Small intestine (tissue), 7 donors: ENCODE measurements around the gene RSBN1. TPM values are rescaled to one million over a fixed set of nuclear protein-coding genes. Genes with fewer than 3 reads are reported as not detected.
A peak's percentile ranks its signal among the peaks of the same experiment; 100 is the strongest.

Experiments
- DNase-seq, 2 donors: peaks; one replicate each; pipeline versions ENCODE4 v3.0.0 to v3.0.0-alpha.2; 2013
- FAIRE-seq: peaks from 2 replicates; lab custom pipeline; 2012; peaks lifted over from hg19 to GRCh38; lab: Jason Lieb, UNC
- H3K27ac ChIP-seq, 3 donors: one replicate each; pipeline ENCODE4 v1.5.1; 2013; ENCODE audit warnings: low read length in 2 of 3, mild to moderate bottlenecking in 2 of 3, control low read depth in 1 of 3, inconsistent platforms in 1 of 3, low read depth in 1 of 3, moderate library complexity in 1 of 3
- H3K27me3 ChIP-seq, 3 donors: one replicate each; pipeline ENCODE4 v1.6.1; 2013; ENCODE audit warnings: low read length in 3 of 3, inconsistent platforms in 1 of 3; ENCODE audit not compliant: control insufficient read depth in 3 of 3, insufficient read depth in 3 of 3
- H3K36me3 ChIP-seq, 3 donors: one replicate each; pipeline ENCODE4 v1.6.1; 2013; ENCODE audit warnings: low read length in 3 of 3, inconsistent platforms in 1 of 3, low read depth in 1 of 3, mild to moderate bottlenecking in 1 of 3, moderate library complexity in 1 of 3; ENCODE audit not compliant: control insufficient read depth in 3 of 3, insufficient read depth in 2 of 3
- H3K4me1 ChIP-seq, 3 donors: one replicate each; pipeline ENCODE4 v1.6.1; 2013; ENCODE audit warnings: low read length in 2 of 3, inconsistent platforms in 1 of 3, low read depth in 1 of 3, mild to moderate bottlenecking in 1 of 3, moderate library complexity in 1 of 3; ENCODE audit not compliant: control insufficient read depth in 3 of 3, insufficient read depth in 2 of 3
- H3K4me3 ChIP-seq, 3 donors: one replicate each; pipeline ENCODE4 v1.5.1; 2013; ENCODE audit warnings: low read length in 3 of 3, control low read depth in 1 of 3, inconsistent platforms in 1 of 3, low read depth in 1 of 3, mild to moderate bottlenecking in 1 of 3, moderate library complexity in 1 of 3
- H3K9me3 ChIP-seq, 2 donors: one replicate each; pipeline ENCODE4 v1.6.1; 2013; ENCODE audit warnings: low read depth in 1 of 2, low read length in 1 of 2; ENCODE audit not compliant: control insufficient read depth in 2 of 2, insufficient read depth in 1 of 2
- WGBS, 3 donors: extraction: QIAGEN DNeasy Blood & Tissue Kit; methylation state at CpG; one replicate each; pipeline ENCODE4 v1.1.7; 2013; 5-methylcytosine and 5-hydroxymethylcytosine counted together
- polyA plus RNA-seq, 4 donors: library from polyadenylated mRNA; stranded (reverse) in 3 of 4; unstranded in 1 of 4; fragments of 200-250 nt in 3 of 4; fragments of 120-200 nt in 1 of 4; gene quantifications; one replicate each; pipeline versions ENCODE4 v1.2.1 to v1.2.3, GENCODE V29; 2013
- donor health status: healthy with polysubstance abuse.
- donor health status: control.
- donor health status: control.
- donor health status: Bipolar disorder and iron deficiency.
- donor health status: healthy.

Gene RSBN1
- polyA plus RNA-seq, 4 donors, result 4.7 to 19.5 (median 6.1) TPM

GRCh38 chr1:113809670-113810602 is 2.3 kb downstream of the RSBN1 start:
- WGBS, 3 donors, result 14 to 34% (median 15%) methylated on average over 5 of the region's 5 CpGs
- DNase-seq (peak; percentile 85 to 86), FAIRE-seq (no peak)
- H3K27ac ChIP-seq, result peak overlapping the region in 2 of 3 donors; percentile 55 to 96
- H3K4me3 ChIP-seq, result peak overlapping the region in 2 of 3 donors; percentile 43 to 95
- peaks cover 0 to 10% (median 2%) of the 10 kb centered on the region in 3 donors for H3K36me3 ChIP-seq
- H3K4me1 ChIP-seq, result peaks cover 3 to 13% (median 4%) of the 10 kb centered on the region in 3 donors
- no peaks in the 10 kb centered on the region for H3K27me3 ChIP-seq
- no peaks in the 10 kb centered on the region for H3K9me3 ChIP-seq

DNA sequence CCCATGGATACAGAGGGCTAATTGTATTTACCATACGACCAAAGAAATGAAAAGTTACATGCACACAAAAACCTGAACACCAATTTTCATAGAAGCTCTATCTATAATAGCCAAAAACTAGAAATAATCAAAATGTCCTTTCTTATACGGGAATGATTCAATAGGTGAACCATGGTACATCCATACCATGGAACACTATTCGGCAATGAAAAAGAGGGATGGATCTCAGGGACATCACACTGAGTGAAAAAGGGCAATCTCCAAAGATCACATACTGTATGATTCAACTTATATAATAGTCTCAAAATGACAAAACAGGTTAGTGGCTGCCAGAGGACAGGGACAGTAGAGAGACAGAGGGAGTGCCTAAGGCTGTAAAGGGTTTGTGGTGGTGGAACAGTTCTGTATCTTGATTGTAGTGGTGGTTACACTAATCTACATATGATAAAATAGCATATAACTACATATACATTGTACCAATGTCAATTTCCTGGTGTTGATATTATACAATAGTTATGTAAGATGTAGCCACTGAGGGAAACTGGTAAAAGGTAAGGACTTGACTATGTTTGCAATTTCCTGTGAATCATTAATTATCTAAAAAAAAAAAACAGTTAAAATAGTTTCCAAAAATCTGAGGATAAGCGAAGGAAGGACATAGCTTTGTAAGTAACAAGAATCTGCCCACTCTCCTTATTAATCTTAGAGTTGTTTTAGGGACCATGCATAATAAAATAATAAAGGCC is 3.7 kb downstream of the RSBN1 start:
- FAIRE-seq (no peak), DNase-seq (peak; percentile 23 to 37)
- H3K4me3 ChIP-seq, result no peak overlapping the region
- 92 to 93% (median 92%) methylated on average over 4 of the region's 4 CpGs for WGBS, 3 donors
- peak overlapping the region in 1 of 3 donors; percentile 5 for H3K27ac ChIP-seq
- H3K36me3 ChIP-seq, result peaks cover 0 to 10% (median 2%) of the 10 kb centered on the region in 3 donors
- no peaks in the 10 kb centered on the region for H3K27me3 ChIP-seq
- H3K9me3 ChIP-seq, result no peaks in the 10 kb centered on the region
- peaks cover 5 to 17% (median 7%) of the 10 kb centered on the region in 3 donors for H3K4me1 ChIP-seq

- Histone ChIP-seq H3K27ac (no peak overlapping the region), H3K27me3 (no peaks in the 10 kb centered on the region), H3K4me3 (no peak overlapping the region), H3K9me3 (no peaks in the 10 kb centered on the region), H3K4me1 (peaks cover 5 to 13% (median 7%) of the 10 kb centered on the region in 3 donors), H3K36me3 (peaks cover 0 to 10% (median 2%) of the 10 kb centered on the region in 3 donors)
- FAIRE-seq (no peak), DNase-seq (no peak)
- WGBS, 3 donors, result 89 to 91% (median 90%) methylated on average over 4 of the region's 4 CpGs
These were observed 6.6 kb downstream of the RSBN1 start for GRCh38 chr1:113805639-113806038.

- Histone ChIP-seq H3K9me3 (no peaks in the 10 kb centered on the region), H3K36me3 (peaks cover 0 to 10% (median 2%) of the 10 kb centered on the region in 3 donors), H3K4me3 (no peak overlapping the region), H3K4me1 (peaks cover 5 to 13% (median 6%) of the 10 kb centered on the region in 3 donors), H3K27me3 (no peaks in the 10 kb centered on the region), H3K27ac (peak overlapping the region in 1 of 3 donors; percentile 39)
- DNase-seq, result no peak
- 96% methylated on average over 6 of the region's 6 CpGs for WGBS, 3 donors
- FAIRE-seq, result no peak
These were observed 7.1 kb downstream of the RSBN1 start for GRCh38 chr1:113805256-113805531.

GRCh38 chr1:113804421-113805255 is 7.6 kb downstream of the RSBN1 start:
- DNase-seq, result peak; percentile 66 to 68
- no peak for FAIRE-seq
- Histone ChIP-seq H3K27me3 (no peaks in the 10 kb centered on the region), H3K4me3 (no peak overlapping the region), H3K4me1 (peaks cover 3 to 13% (median 5%) of the 10 kb centered on the region in 3 donors), H3K36me3 (peaks cover 0 to 10% (median 2%) of the 10 kb centered on the region in 3 donors), H3K27ac (peak overlapping the region in 1 of 3 donors; percentile 39), H3K9me3 (no peaks in the 10 kb centered on the region)
- WGBS, 3 donors, result 65 to 67% (median 65%) methylated on average over 8 of the region's 8 CpGs

DNA sequence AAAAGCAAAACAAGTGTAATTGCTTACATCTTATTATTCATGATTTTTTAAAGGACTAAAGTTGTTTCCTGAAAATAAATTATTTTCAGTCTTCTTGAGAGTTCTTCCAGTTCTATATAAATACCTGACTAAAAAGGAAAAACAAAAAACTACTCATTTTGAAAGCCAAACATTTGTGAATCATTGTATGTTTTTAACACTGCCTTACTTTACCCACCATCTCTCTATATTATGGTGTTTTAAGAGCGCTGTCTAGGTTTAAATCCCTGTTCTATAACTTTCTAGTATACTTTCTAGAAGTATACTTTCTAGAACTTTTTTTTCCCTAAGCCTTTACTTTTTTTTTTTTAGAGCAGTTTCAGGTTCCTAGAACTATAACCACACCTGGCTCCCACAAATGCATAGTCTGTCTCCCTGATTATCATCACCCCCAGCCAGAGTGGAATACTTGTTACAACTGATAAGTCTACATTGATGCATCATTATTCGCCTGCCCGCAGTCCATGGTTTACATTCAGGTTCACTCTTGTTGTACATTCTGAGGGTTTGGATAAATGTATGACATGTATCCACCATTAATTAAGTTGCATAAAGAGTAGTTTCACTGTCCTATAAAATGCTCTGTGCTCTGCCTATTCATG is 9.8 kb downstream of the RSBN1 start:
- H3K4me3 ChIP-seq, result peak overlapping the region in 1 of 3 donors; percentile 14
- no peaks in the 10 kb centered on the region for H3K9me3 ChIP-seq
- DNase-seq, result no peak
- no peak for FAIRE-seq
- WGBS, 3 donors, result 83 to 94% (median 93%) methylated on average over 3 of the region's 3 CpGs
- H3K27me3 ChIP-seq, result no peaks in the 10 kb centered on the region
- no peak overlapping the region for H3K27ac ChIP-seq
- peaks cover 2 to 8% (median 3%) of the 10 kb centered on the region in 3 donors for H3K4me1 ChIP-seq
- H3K36me3 ChIP-seq, result peaks cover 0 to 10% (median under 1%) of the 10 kb centered on the region in 3 donors

DNA sequence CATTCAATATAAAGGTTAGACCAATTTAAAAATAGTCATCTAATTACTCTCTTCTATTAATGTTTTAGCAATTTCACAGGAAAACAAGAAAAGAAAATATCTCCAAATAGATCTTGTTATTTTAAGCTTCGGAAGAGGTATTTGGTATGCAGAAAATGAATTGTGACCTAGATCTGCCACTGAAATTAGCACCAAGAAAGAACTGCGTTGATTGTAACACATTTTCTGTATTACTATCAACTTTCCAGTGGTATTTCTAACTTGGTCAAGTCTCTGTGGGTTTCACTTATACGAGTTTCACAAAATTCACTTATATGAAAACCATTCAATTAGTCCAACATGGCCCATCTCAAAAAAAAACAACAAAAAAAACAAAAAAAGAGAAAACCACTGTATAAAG is 11.8 kb downstream of the RSBN1 start:
- WGBS, 3 donors, result 73 to 88% (median 78%) methylated on average over 3 of the region's 3 CpGs
- DNase-seq (no peak), FAIRE-seq (no peak)
- Histone ChIP-seq H3K9me3 (no peaks in the 10 kb centered on the region), H3K27me3 (no peaks in the 10 kb centered on the region), H3K4me1 (peaks cover 2 to 8% (median 3%) of the 10 kb centered on the region in 3 donors), H3K36me3 (peaks cover 2 to 6% (median 5%) of the 10 kb centered on the region in 3 donors), H3K4me3 (no peak overlapping the region), H3K27ac (no peak overlapping the region)
